ENCODE data around the gene TMEM52B.

DNA sequence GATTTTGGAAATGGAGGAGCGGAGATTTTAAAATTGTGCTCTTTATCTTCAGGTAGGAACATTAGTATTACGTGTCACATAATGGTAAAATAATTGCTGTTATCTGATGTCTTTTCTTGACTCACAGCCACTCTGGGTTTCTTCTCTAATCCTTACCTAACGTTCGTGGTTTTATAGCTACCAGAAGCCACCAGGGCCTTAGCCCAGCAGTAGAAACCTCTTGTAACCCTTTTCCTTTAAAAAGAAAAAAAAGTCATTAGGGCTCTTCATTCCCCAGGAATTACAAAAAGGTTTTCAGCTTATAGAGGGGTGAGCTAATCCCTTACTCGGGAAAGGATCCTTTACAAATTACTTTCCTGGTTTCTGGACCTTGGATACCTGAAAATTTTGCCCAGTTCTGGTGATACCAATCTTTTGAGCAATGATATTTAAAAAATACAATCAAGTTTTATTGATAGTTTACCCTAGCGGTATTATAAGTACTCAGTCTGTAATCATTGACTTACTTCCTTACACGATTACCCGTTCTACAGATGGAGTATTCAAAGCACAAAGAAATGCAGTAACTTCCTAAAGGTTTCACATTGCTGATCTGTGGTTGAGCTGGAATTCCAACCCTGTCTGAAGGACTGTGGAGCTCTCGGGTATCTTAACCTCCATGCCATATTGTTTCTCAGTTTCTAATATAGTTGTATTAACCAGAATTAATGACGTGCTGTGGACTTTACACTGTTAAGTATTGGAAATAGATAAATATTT, 35.5 kb downstream of the TMEM52B start:
- TF ChIP-seq, protein P1, sequence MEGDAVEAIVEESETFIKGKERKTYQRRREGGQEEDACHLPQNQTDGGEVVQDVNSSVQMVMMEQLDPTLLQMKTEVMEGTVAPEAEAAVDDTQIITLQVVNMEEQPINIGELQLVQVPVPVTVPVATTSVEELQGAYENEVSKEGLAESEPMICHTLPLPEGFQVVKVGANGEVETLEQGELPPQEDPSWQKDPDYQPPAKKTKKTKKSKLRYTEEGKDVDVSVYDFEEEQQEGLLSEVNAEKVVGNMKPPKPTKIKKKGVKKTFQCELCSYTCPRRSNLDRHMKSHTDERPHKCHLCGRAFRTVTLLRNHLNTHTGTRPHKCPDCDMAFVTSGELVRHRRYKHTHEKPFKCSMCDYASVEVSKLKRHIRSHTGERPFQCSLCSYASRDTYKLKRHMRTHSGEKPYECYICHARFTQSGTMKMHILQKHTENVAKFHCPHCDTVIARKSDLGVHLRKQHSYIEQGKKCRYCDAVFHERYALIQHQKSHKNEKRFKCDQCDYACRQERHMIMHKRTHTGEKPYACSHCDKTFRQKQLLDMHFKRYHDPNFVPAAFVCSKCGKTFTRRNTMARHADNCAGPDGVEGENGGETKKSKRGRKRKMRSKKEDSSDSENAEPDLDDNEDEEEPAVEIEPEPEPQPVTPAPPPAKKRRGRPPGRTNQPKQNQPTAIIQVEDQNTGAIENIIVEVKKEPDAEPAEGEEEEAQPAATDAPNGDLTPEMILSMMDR (conservative IDR thresholded peaks at IDR 0.05 in 1 of 2, IDR thresholded peaks at IDR 0.05 in 1 of 2; ENCODE audit: extremely low read depth in 1 of 2, insufficient read depth in 1 of 2, low read depth in 1 of 2, low read length in 2 of 2): no peak
- TF ChIP-seq EZH2 (IDR thresholded peaks at IDR 0.05; ENCODE audit: borderline replicate concordance, low read length): no peak

Data from mammary epithelial cell (primary cell).